DMS 273 (cell line): ENCODE data around the gene AKAP9.
"Not testable (repeated sequence)": the region's sequence is repeated elsewhere in the genome, so short reads cannot be mapped to it uniquely, and the experiment has no call there.

Experiments
- DNase-seq: peaks from one replicate; lab custom pipeline; 2025; ENCODE audit not compliant: unreplicated experiment; lab: John Stamatoyannopoulos, UW

The AKAP9 gene

DNA sequence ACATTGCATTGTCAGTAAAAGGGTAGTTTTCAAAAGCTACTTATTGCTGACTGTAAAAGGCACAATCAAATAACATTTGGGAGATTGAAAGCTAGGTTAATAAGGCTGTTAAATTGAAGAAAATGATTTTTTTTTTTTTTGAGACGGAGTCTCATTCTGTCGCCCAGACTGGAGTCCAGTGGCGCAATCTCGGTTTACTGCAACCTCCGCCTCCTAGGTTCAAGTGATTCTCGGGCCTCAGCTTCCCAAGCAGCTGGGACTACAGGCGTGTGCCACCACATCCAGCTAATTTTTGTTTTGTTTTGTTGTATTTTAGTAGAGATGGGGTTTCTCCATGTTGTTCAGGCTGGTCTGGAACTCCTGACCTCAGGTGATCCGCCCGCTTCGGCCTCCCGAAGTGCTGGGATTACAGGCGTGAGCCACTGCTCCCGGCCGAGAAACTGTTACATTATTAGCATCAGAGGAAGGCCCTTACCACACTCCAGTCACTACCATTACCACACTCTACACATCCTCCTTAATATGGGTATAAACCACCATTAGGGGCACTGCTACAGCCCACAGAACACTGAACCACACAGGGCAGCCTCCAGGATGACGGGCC lies 192.6 kb downstream of the AKAP9 start:
- DNase-seq = peak; percentile 59

GRCh38 chr7:92133737-92134270 lies 193.1 kb downstream of the AKAP9 start:
- DNase-seq = peak; percentile 93

- DNase-seq = peak; percentile 99
Measured at GRCh38 chr7:92134271-92135051, 193.8 kb downstream of the AKAP9 start, which contains the start of gene CYP51A1. Gene CYP51A1, minus strand, starts transcription at chr7:92134477. Its CDS starts 113 bp downstream, at chr7:92134364.

- peak; percentile 76 for DNase-seq
Measured at GRCh38 chr7:92135052-92135889, 194.6 kb downstream of the AKAP9 start.

DNA sequence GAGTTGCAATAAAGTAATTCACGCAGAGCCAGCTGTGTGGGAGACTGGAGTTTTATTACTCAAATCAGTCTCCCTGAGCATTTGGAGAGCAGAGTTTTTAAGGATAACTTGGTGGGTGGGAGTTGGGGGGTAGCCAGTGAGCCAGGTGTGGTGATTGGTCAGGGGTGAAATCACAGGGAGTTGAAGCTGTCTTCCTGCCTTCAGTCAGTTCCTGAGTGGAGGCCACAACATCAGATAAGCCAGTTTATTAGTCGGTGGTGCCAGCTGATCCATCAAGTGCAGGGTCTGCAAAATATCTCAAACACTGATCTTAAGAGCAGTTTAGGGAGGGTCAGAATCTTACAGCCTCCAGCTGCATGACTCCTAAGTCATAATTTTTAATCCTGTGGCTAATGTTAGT lies 196.9 kb downstream of the AKAP9 start:
- DNase-seq = peak; percentile 73

GRCh38 chr7:92141161-92141560 lies 200.5 kb downstream of the AKAP9 start:
- no peak for DNase-seq

GRCh38 chr7:92142791-92143190 lies 202.1 kb downstream of the AKAP9 start:
- DNase-seq = not testable (repeated sequence)

GRCh38 chr7:92143192-92143880 lies 202.7 kb downstream of the AKAP9 start:
- not testable (repeated sequence) for DNase-seq

DNA sequence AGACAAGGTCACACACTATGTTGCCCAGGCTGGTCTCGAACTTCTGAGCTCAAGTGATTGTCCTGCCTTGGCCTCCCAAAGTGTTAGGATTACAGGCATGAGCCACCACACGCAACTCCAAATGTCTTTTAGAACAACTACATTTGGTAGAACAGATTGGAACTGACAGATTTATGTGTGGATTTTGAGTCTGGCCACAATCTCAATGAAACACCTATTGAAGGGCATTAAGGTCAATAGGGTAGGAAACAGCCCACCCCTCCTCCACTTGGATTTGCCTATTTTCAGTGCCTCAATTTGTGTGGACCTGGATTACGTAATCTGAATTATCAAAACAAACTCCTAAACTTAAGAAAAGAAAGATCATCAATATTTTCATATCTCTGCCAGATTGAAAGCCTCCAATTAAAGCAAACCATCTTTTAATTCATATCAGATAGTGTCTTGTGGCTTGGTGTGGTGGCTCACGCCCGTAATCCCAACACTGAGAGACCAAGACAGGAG lies 209.1 kb downstream of the AKAP9 start:
- DNase-seq = no peak

- peak; percentile 64 for DNase-seq
Measured at GRCh38 chr7:92150450-92151017, 209.9 kb downstream of the AKAP9 start.

- DNase-seq = no peak
Measured at GRCh38 chr7:92155108-92155739, 214.6 kb downstream of the AKAP9 start.

DNA sequence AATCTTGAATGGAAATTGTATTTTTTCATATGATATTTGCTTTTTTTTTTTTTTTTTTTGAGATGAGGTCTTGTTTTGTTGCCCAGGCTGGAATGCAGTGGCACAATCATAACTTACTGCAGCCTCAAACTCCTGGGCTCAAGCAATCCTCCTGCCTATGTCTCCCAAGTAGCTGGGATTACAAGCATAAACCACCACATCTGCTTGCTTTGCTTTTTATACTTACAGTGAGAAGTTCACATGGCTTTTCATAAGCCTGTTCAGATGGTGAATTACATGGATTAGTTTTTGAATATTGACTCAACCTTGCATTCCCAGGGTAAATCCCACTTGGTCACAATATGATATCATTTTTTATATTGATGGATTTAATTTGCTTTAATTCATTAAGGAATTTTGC lies 216.3 kb downstream of the AKAP9 start:
- peak; percentile 12 for DNase-seq

- DNase-seq = no peak
Measured at GRCh38 chr7:92158660-92159575, 218.3 kb downstream of the AKAP9 start.
